Neural progenitor cell (in vitro differentiated cells): ENCODE measurements around the gene CNTNAP2.

ENCODE experiments used
- EZH2 ChIP-seq: fragments of 200-600 bp; sonication (generic); IDR thresholded peaks from 2 replicates; pipeline ENCODE4 v1.6.1; 2017; ENCODE audit warnings: antibody characterized with exemption, mild to moderate bottlenecking, moderate library complexity
- EZH2phosphoT487 ChIP-seq: fragments of 200-600 bp; sonication (generic); IDR thresholded peaks from 2 replicates; pipeline ENCODE4 v1.6.1; 2017; ENCODE audit warnings: antibody characterized with exemption
- TF ChIP-seq, protein P1 (sequence below): fragments of 200-600 bp; sonication (generic); IDR thresholded peaks from 2 replicates; pipeline ENCODE4 v1.5.1; 2017; ENCODE audit warnings: antibody characterized with exemption, mild to moderate bottlenecking

DNA sequence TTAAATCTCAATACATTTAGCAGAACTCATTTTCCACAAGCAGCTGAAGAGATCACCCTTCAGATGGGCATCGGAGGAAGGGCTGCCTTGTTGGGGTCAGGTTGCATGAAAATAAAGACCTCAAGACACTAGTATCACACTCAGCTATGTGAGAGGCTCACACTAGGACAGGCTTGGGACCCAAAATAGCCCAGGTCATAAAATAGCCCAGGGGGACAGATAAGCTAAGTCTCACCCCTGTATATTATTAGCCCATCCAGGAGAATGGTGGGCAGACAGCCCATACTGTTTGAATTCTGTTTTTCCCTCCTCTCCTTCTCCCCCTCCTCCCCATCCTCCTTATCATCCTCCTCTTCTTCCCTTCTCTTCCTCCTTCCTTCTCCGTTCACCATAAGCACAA lies 2058.9 kb downstream of the CNTNAP2 start:
- TF ChIP-seq, protein P1, sequence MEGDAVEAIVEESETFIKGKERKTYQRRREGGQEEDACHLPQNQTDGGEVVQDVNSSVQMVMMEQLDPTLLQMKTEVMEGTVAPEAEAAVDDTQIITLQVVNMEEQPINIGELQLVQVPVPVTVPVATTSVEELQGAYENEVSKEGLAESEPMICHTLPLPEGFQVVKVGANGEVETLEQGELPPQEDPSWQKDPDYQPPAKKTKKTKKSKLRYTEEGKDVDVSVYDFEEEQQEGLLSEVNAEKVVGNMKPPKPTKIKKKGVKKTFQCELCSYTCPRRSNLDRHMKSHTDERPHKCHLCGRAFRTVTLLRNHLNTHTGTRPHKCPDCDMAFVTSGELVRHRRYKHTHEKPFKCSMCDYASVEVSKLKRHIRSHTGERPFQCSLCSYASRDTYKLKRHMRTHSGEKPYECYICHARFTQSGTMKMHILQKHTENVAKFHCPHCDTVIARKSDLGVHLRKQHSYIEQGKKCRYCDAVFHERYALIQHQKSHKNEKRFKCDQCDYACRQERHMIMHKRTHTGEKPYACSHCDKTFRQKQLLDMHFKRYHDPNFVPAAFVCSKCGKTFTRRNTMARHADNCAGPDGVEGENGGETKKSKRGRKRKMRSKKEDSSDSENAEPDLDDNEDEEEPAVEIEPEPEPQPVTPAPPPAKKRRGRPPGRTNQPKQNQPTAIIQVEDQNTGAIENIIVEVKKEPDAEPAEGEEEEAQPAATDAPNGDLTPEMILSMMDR, result no peak
- TF ChIP-seq EZH2 (no peak), EZH2phosphoT487 (no peak)
